Sigmoid colon (tissue), 7 donors: ENCODE data around the gene DNMT3B. TPM values are rescaled to one million over a fixed set of nuclear protein-coding genes. Genes with fewer than 3 reads are reported as not detected.

ENCODE experiments used
- DNase-seq: peaks from one replicate; pipeline ENCODE4 v3.0.0-alpha.2; 2019
- H3K27ac ChIP-seq, 4 donors: fragments of 200-600 bp; sonication (generic); one replicate each; pipeline ENCODE4 v1.5.1; 2016 to 2019; ENCODE audit warnings: mild to moderate bottlenecking in 1 of 4
- H3K27me3 ChIP-seq, 3 donors: fragments of 200-600 bp; sonication (generic); one replicate each; pipeline ENCODE4 v1.5.1; 2019; ENCODE audit warnings: mild to moderate bottlenecking in 1 of 3
- H3K36me3 ChIP-seq, 4 donors: fragments of 200-600 bp; sonication (generic); one replicate each; pipeline ENCODE4 v1.5.1; 2016 to 2019
- H3K4me1 ChIP-seq, 4 donors: fragments of 200-600 bp; sonication (generic); one replicate each; pipeline ENCODE4 v1.5.1; 2017 to 2019
- H3K4me3 ChIP-seq, 4 donors: fragments of 200-600 bp; sonication (generic); one replicate each; pipeline ENCODE4 v1.5.1; 2017 to 2019; ENCODE audit warnings: mild to moderate bottlenecking in 2 of 4, moderate library complexity in 1 of 4
- H3K9me3 ChIP-seq, 4 donors: fragments of 200-600 bp in 3 of 4; sonication (generic) in 3 of 4; one replicate each; pipeline versions ENCODE4 v1.5.1 to v1.6.1; 2013 to 2019
- CTCF ChIP-seq, 4 experiments: fragments of 450-650 bp in 3 of 4; fragments of 200-600 bp in 1 of 4; IDR thresholded peaks; one replicate each; pipeline ENCODE4 v1.5.1; 2016 to 2019; ENCODE audit warnings: antibody characterized with exemption in 4 of 4, mild to moderate bottlenecking in 3 of 4, moderate library complexity in 2 of 4
- EP300 ChIP-seq, 4 donors: sonication (generic); formaldehyde crosslinking; IDR thresholded peaks; one replicate each; pipeline ENCODE4 v1.6.1; 2017; ENCODE audit warnings: antibody characterized with exemption in 4 of 4
- POLR2A ChIP-seq, 2 donors: fragments of 450-650 bp; IDR thresholded peaks; one replicate each; pipeline ENCODE4 v1.6.1; 2016; ENCODE audit warnings: antibody characterized with exemption in 2 of 2, mild to moderate bottlenecking in 2 of 2, moderate library complexity in 2 of 2
- POLR2AphosphoS5 ChIP-seq, 4 donors: sonication (generic); formaldehyde crosslinking; IDR thresholded peaks; one replicate each; pipeline ENCODE4 v1.6.1; 2017; ENCODE audit warnings: antibody characterized with exemption in 4 of 4
- WGBS, 2 donors: extraction: QIAGEN DNeasy Blood & Tissue Kit; methylation state at CpG; one replicate each; pipeline ENCODE4 v1.1.7; 2013; 5-methylcytosine and 5-hydroxymethylcytosine counted together
- intact Hi-C: fragments of 100-400 bp; cut with DNase I; formaldehyde crosslinking; loops from one replicate; pipeline ENCODE4 v1.15.1; 2023
- polyA plus RNA-seq, 3 donors: library from polyadenylated mRNA; stranded (reverse); fragments of 200-250 nt; gene quantifications; one replicate each; pipeline ENCODE4 v1.2.3, GENCODE V29; 2013
- total RNA-seq, 4 donors: library from RNA; depleted of rRNA; stranded (reverse); fragments of >200 nt; gene quantifications; one replicate each; pipeline ENCODE4 v1.1.0, GENCODE V29; 2016
- donor health status: healthy with polysubstance abuse.
- donor health status: Bipolar disorder and iron deficiency.
- donor health status: healthy.

The DNMT3B gene
- total and polyA plus RNA-seq, 7 donors: 0.36 to 1.7 (median 0.60) TPM; not detected in 1

- intact Hi-C loops: no loop called here
- H3K4me1 ChIP-seq: no peaks in the 10 kb centered on the region
- WGBS, 2 donors: 93 to 94% methylated on average over 16 of the region's 16 CpGs
- peaks cover 0 to 7% (median 0%) of the 10 kb centered on the region in 4 donors for H3K36me3 ChIP-seq
- H3K27me3 ChIP-seq: no peaks in the 10 kb centered on the region
- H3K9me3 ChIP-seq: no peaks in the 10 kb centered on the region
- H3K27ac ChIP-seq: no peak overlapping the region
- DNase-seq: no peak
- H3K4me3 ChIP-seq: no peak overlapping the region
- TF ChIP-seq POLR2AphosphoS5 (IDR thresholded peaks at IDR 0.05) (no peak), EP300 (IDR thresholded peaks at IDR 0.05) (no peak), CTCF (IDR thresholded peaks at IDR 0.05) (no peak), POLR2A (IDR thresholded peaks at IDR 0.05) (no peak)
These were observed 25.0 kb downstream of the DNMT3B start for GRCh38 chr20:32787168-32787567.

GRCh38 chr20:32789896-32790750 lies 27.9 kb downstream of the DNMT3B start:
- intact Hi-C loops: loop anchor here (2.0 kb wide), 1 partner anchor 509 kb away; no protein-coding TSS in a partner anchor
- Histone ChIP-seq H3K27me3 (no peaks in the 10 kb centered on the region), H3K9me3 (no peaks in the 10 kb centered on the region), H3K4me1 (no peaks in the 10 kb centered on the region), H3K27ac (no peak overlapping the region), H3K36me3 (peaks cover 0 to 2% (median 0%) of the 10 kb centered on the region in 4 donors), H3K4me3 (no peak overlapping the region)
- TF ChIP-seq CTCF (IDR thresholded peaks at IDR 0.05) (peak; percentile 93 to 99 (median 96)), POLR2A (IDR thresholded peaks at IDR 0.05) (no peak), POLR2AphosphoS5 (IDR thresholded peaks at IDR 0.05) (no peak), EP300 (IDR thresholded peaks at IDR 0.05) (no peak)
- WGBS, 2 donors: 65 to 70% methylated on average over 6 of the region's 6 CpGs
- peak; percentile 84 for DNase-seq

- no peak for DNase-seq
- intact Hi-C loops: loop anchor here (2.0 kb wide), 1 partner anchor 508 kb away; no protein-coding TSS in a partner anchor
- WGBS, 2 donors: 89 to 93% methylated on average over 3 of the region's 3 CpGs
These were observed 28.5 kb downstream of the DNMT3B start for GRCh38 chr20:32790751-32791057.

GRCh38 chr20:32792316-32792715 lies 30.1 kb downstream of the DNMT3B start:
- TF ChIP-seq POLR2AphosphoS5 (IDR thresholded peaks at IDR 0.05): no peak
- TF ChIP-seq CTCF (IDR thresholded peaks at IDR 0.05): no peak
- TF ChIP-seq POLR2A (IDR thresholded peaks at IDR 0.05): no peak
- TF ChIP-seq EP300 (IDR thresholded peaks at IDR 0.05): no peak
- intact Hi-C loops: no loop called here
- Histone ChIP-seq H3K4me1 (no peaks in the 10 kb centered on the region), H3K4me3 (no peak overlapping the region), H3K36me3 (no peaks in the 10 kb centered on the region), H3K27me3 (no peaks in the 10 kb centered on the region), H3K27ac (no peak overlapping the region), H3K9me3 (no peaks in the 10 kb centered on the region)
- 48 to 86% methylated on average over 3 of the region's 3 CpGs for whole genome bisulfite sequencing, 2 donors
- DNase-seq: no peak

More at GRCh38 chr20:32790751-32791057, 28.5 kb downstream of the DNMT3B start:
- TF ChIP-seq POLR2AphosphoS5 (IDR thresholded peaks at IDR 0.05) (no peak), EP300 (IDR thresholded peaks at IDR 0.05) (no peak)
- Histone ChIP-seq H3K36me3 (no peaks in the 10 kb centered on the region), H3K4me3 (no peak overlapping the region), H3K27me3 (no peaks in the 10 kb centered on the region), H3K9me3 (no peaks in the 10 kb centered on the region), H3K27ac (no peak overlapping the region), H3K4me1 (no peaks in the 10 kb centered on the region)

GRCh38 chr20:32792731-32793458 lies 30.7 kb downstream of the DNMT3B start:
- no peak for TF ChIP-seq EP300 (IDR thresholded peaks at IDR 0.05)
- no peak for TF ChIP-seq CTCF (IDR thresholded peaks at IDR 0.05)
- no peak for TF ChIP-seq POLR2A (IDR thresholded peaks at IDR 0.05)
- no peak for TF ChIP-seq POLR2AphosphoS5 (IDR thresholded peaks at IDR 0.05)
- DNase-seq: no peak
- intact Hi-C loops: no loop called here
- Histone ChIP-seq H3K27me3 (no peaks in the 10 kb centered on the region), H3K4me3 (no peak overlapping the region), H3K9me3 (no peaks in the 10 kb centered on the region), H3K36me3 (no peaks in the 10 kb centered on the region), H3K4me1 (no peaks in the 10 kb centered on the region), H3K27ac (no peak overlapping the region)
- WGBS, 2 donors: 80 to 90% methylated on average over 13 of the region's 13 CpGs
